Astrocyte (in vitro differentiated cells and primary cell): ENCODE results near the gene PRODH2. TPM values are rescaled to one million over a fixed set of nuclear protein-coding genes. Genes with fewer than 3 reads are reported as not detected.

Experiments used
- DNase-seq: peaks from one replicate; pipeline ENCODE4 v3.0.0-alpha.2; 2010; ENCODE audit warnings: low read depth
- FAIRE-seq: peaks from 2 replicates; lab custom pipeline; 2011; peaks lifted over from hg19 to GRCh38; lab: Jason Lieb, UNC
- H2AFZ ChIP-seq: 2 replicates; pipeline ENCODE4 v1.6.0; 2012; ENCODE audit warnings: low read depth, low read length, inconsistent platforms
- H3K27ac ChIP-seq: 2 replicates; pipeline ENCODE4 v1.5.1; 2011; ENCODE audit warnings: low read depth, low read length, inconsistent platforms
- H3K27me3 ChIP-seq: 2 replicates; pipeline ENCODE4 v1.6.0; 2011; ENCODE audit warnings: low read length, inconsistent platforms; ENCODE audit not compliant: insufficient read depth
- H3K36me3 ChIP-seq: 2 replicates; pipeline ENCODE4 v1.5.1; 2011; ENCODE audit warnings: low read length, inconsistent platforms; ENCODE audit not compliant: insufficient read depth
- H3K4me1 ChIP-seq: 2 replicates; pipeline ENCODE4 v1.5.1; 2011; ENCODE audit warnings: low read length, inconsistent platforms; ENCODE audit not compliant: insufficient read depth
- H3K4me2 ChIP-seq: 2 replicates; pipeline ENCODE4 v1.6.0; 2012; ENCODE audit warnings: low read length, inconsistent platforms
- H3K4me3 ChIP-seq: 2 replicates; pipeline ENCODE4 v1.5.1; 2011; ENCODE audit warnings: low read depth, mild to moderate bottlenecking, low read length, inconsistent platforms; ENCODE audit not compliant: insufficient read depth
- H3K79me2 ChIP-seq: 2 replicates; pipeline ENCODE4 v1.6.0; 2012; ENCODE audit warnings: mild to moderate bottlenecking, low read length, inconsistent platforms; ENCODE audit not compliant: insufficient read depth
- H3K9ac ChIP-seq: 2 replicates; pipeline ENCODE4 v1.6.0; 2012; ENCODE audit warnings: mild to moderate bottlenecking, low read length, inconsistent platforms
- H3K9me3 ChIP-seq: 2 replicates; pipeline ENCODE4 v1.5.1; 2012; ENCODE audit warnings: low read depth, mild to moderate bottlenecking, low read length, inconsistent platforms; ENCODE audit not compliant: insufficient read depth
- H4K20me1 ChIP-seq: 2 replicates; pipeline ENCODE4 v1.6.0; 2012; ENCODE audit warnings: low read length, inconsistent platforms; ENCODE audit not compliant: insufficient read depth
- H3K27ac Mint-ChIP-seq: one replicate; pipeline ENCODE4 v1.8.0; 2021; ENCODE audit warnings: mild to moderate bottlenecking, mixed read lengths; ENCODE audit not compliant: unreplicated experiment
- H3K27me3 Mint-ChIP-seq: one replicate; pipeline ENCODE4 v1.8.0; 2021; ENCODE audit warnings: low read depth, mixed read lengths; ENCODE audit not compliant: unreplicated experiment
- H3K36me3 Mint-ChIP-seq: one replicate; pipeline ENCODE4 v1.8.0; 2021; ENCODE audit warnings: low read depth, mixed read lengths; ENCODE audit not compliant: unreplicated experiment
- H3K4me1 Mint-ChIP-seq: one replicate; pipeline ENCODE4 v1.8.0; 2021; ENCODE audit warnings: low read depth, mixed read lengths; ENCODE audit not compliant: unreplicated experiment
- H3K4me3 Mint-ChIP-seq: one replicate; pipeline ENCODE4 v1.8.0; 2021; ENCODE audit warnings: mild to moderate bottlenecking, moderate library complexity, mixed read lengths; ENCODE audit not compliant: unreplicated experiment
- H3K9me3 Mint-ChIP-seq: one replicate; pipeline ENCODE4 v1.8.0; 2021; ENCODE audit warnings: mild to moderate bottlenecking, mixed read lengths; ENCODE audit not compliant: unreplicated experiment
- EZH2 ChIP-seq: IDR thresholded peaks from 2 replicates; pipeline ENCODE4 v1.6.1; 2012; ENCODE audit warnings: mild to moderate bottlenecking, low read length, inconsistent platforms; ENCODE audit not compliant: insufficient read depth
- total RNA-seq: library from RNA; stranded (reverse); gene quantifications from 2 replicates; pipeline ENCODE4 v1.2.1, GENCODE V29; 2021
- TF ChIP-seq, protein P1 (sequence below): IDR thresholded peaks from 2 replicates; pipeline ENCODE4 v1.5.1; 2011; ENCODE audit warnings: low read depth, mild to moderate bottlenecking, inconsistent platforms, low read length, moderate library complexity; ENCODE audit not compliant: insufficient read depth

The PRODH2 gene
- total RNA-seq, 1 donor from 2014 or later: not detected

- Histone ChIP-seq H3K79me2 (peaks cover 5% of the 10 kb centered on the region), H3K4me1 (peaks cover 13% of the 10 kb centered on the region), H3K27me3 (no peaks in the 10 kb centered on the region), H3K4me3 (no peak overlapping the region), H3K27ac (no peak overlapping the region), H3K9me3 (no peaks in the 10 kb centered on the region), H3K36me3 (no peaks in the 10 kb centered on the region), H3K4me2 (no peak overlapping the region), H3K9ac (no peak overlapping the region), H4K20me1 (peaks cover 9% of the 10 kb centered on the region), H2AFZ (no peak overlapping the region)
- TF ChIP-seq, protein P1, sequence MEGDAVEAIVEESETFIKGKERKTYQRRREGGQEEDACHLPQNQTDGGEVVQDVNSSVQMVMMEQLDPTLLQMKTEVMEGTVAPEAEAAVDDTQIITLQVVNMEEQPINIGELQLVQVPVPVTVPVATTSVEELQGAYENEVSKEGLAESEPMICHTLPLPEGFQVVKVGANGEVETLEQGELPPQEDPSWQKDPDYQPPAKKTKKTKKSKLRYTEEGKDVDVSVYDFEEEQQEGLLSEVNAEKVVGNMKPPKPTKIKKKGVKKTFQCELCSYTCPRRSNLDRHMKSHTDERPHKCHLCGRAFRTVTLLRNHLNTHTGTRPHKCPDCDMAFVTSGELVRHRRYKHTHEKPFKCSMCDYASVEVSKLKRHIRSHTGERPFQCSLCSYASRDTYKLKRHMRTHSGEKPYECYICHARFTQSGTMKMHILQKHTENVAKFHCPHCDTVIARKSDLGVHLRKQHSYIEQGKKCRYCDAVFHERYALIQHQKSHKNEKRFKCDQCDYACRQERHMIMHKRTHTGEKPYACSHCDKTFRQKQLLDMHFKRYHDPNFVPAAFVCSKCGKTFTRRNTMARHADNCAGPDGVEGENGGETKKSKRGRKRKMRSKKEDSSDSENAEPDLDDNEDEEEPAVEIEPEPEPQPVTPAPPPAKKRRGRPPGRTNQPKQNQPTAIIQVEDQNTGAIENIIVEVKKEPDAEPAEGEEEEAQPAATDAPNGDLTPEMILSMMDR: no peak
- no peak for TF ChIP-seq EZH2
- peaks cover 11% of the 10 kb centered on the region for H3K4me1 Mint-ChIP-seq
- no peak overlapping the region for H3K27ac Mint-ChIP-seq
- FAIRE-seq (no peak), DNase-seq (no peak)
- peaks cover 4% of the 10 kb centered on the region for H3K9me3 Mint-ChIP-seq
- H3K36me3 Mint-ChIP-seq: peaks cover 11% of the 10 kb centered on the region
- H3K4me3 Mint-ChIP-seq: no peak overlapping the region
- peaks cover 33% of the 10 kb centered on the region for H3K27me3 Mint-ChIP-seq
These were observed 32.6 kb downstream of the PRODH2 start for GRCh38 chr19:35780058-35780457.

GRCh38 chr19:35779033-35779432 lies 33.6 kb downstream of the PRODH2 start:
- no peak overlapping the region for H3K27ac Mint-ChIP-seq
- H3K9ac ChIP-seq: no peak overlapping the region
- FAIRE-seq (no peak), DNase-seq (no peak)
- H3K27me3 Mint-ChIP-seq: peaks cover 39% of the 10 kb centered on the region
- peaks cover 11% of the 10 kb centered on the region for H3K36me3 Mint-ChIP-seq
- no peak overlapping the region for H3K4me3 Mint-ChIP-seq
- no peak overlapping the region for H3K4me3 ChIP-seq
- TF ChIP-seq EZH2: no peak
- TF ChIP-seq, protein P1: no peak
- H3K36me3 ChIP-seq: no peaks in the 10 kb centered on the region
- H4K20me1 ChIP-seq: peaks cover 9% of the 10 kb centered on the region
- no peaks in the 10 kb centered on the region for H3K27me3 ChIP-seq
- no peak overlapping the region for H3K4me2 ChIP-seq
- peaks cover 11% of the 10 kb centered on the region for H3K4me1 Mint-ChIP-seq
- H3K4me1 ChIP-seq: peaks cover 13% of the 10 kb centered on the region
- no peak overlapping the region for H2AFZ ChIP-seq
- no peak overlapping the region for H3K27ac ChIP-seq
- peaks cover 5% of the 10 kb centered on the region for H3K79me2 ChIP-seq
- H3K9me3 ChIP-seq: no peaks in the 10 kb centered on the region
- peaks cover 4% of the 10 kb centered on the region for H3K9me3 Mint-ChIP-seq

DNA sequence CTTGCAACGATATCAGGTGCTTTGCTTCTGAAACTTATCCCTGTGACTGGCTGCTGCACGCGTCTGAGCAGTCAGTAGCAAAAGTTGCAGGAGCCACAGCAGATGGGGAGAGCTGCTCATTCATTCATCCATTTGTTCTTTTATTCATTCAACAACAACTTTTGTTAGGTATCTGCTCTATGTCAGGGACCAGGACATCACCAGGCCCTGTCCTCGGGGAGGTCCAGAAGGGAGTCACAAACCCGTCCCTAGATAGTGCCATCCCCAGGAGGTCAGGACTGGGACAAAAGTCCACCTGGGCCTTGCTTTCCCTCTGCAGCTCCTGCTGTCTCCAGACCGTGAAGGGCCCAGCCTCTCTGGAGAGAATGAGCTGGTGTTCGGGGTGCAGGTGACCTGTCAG lies 34.7 kb downstream of the PRODH2 start:
- Histone ChIP-seq H4K20me1 (peaks cover 9% of the 10 kb centered on the region), H3K4me3 (no peak overlapping the region), H3K9ac (no peak overlapping the region), H3K27me3 (no peaks in the 10 kb centered on the region), H3K27ac (no peak overlapping the region), H3K36me3 (no peaks in the 10 kb centered on the region), H2AFZ (no peak overlapping the region), H3K9me3 (no peaks in the 10 kb centered on the region), H3K79me2 (peaks cover 5% of the 10 kb centered on the region), H3K4me1 (peaks cover 13% of the 10 kb centered on the region), H3K4me2 (no peak overlapping the region)
- Mint-ChIP-seq H3K36me3 (peaks cover 8% of the 10 kb centered on the region), H3K27ac (no peak overlapping the region), H3K27me3 (peaks cover 31% of the 10 kb centered on the region), H3K4me3 (no peak overlapping the region), H3K9me3 (peaks cover 4% of the 10 kb centered on the region), H3K4me1 (peaks cover 7% of the 10 kb centered on the region)
- FAIRE-seq (no peak), DNase-seq (no peak)
- TF ChIP-seq, protein P1: no peak
- no peak for TF ChIP-seq EZH2
